ENCODE measurements around the gene STAC3.

The STAC3 gene

GRCh38 chr12:57280211-57281062 lies 29.4 kb upstream of the STAC3 start:
- WGBS = 48% methylated on average over 9 of the region's 9 CpGs
- H2BK12ac ChIP-seq (ENCODE audit: low read length in 2 of 2) = no peak overlapping the region
- H3K4me1 ChIP-seq (ENCODE audit: control insufficient read depth, insufficient read depth, low read depth, low read length) = peaks cover 5% of the 10 kb centered on the region

GRCh38 chr12:57278465-57279381 lies 27.7 kb upstream of the STAC3 start:
- DNase-seq = no peak
- H3K9me3 ChIP-seq (ENCODE audit: control insufficient read depth, low read length) = no peaks in the 10 kb centered on the region
- H3K4me1 ChIP-seq (ENCODE audit: control insufficient read depth, insufficient read depth, low read depth, low read length) = peaks cover 4% of the 10 kb centered on the region
- H2BK5ac ChIP-seq (ENCODE audit: low read depth, low read length, poor library complexity, severe bottlenecking) = no peak overlapping the region
- no peaks in the 10 kb centered on the region for H3K27me3 ChIP-seq (ENCODE audit: control insufficient read depth in 1 of 2, insufficient read depth in 1 of 2, low read length in 2 of 2)
- no peak overlapping the region for H2AFZ ChIP-seq (ENCODE audit: low read depth, low read length)
- H3K4me3 ChIP-seq (ENCODE audit: insufficient read depth in 1 of 2, low read depth in 1 of 2, low read length in 2 of 2) = no peak overlapping the region
- no peak overlapping the region for H2BK15ac ChIP-seq (ENCODE audit: low read depth, poor library complexity, severe bottlenecking)
- no peak overlapping the region for H2BK120ac ChIP-seq (ENCODE audit: low read depth, low read length)
- no peaks in the 10 kb centered on the region for H3K79me1 ChIP-seq (replicated peaks; ENCODE audit: low read length, poor library complexity, severe bottlenecking)
- H2AK5ac ChIP-seq (ENCODE audit: low read length, severe bottlenecking) = peak overlapping the region; percentile 56
- no peak overlapping the region for H4K8ac ChIP-seq (ENCODE audit: low read length)
- H3K4ac ChIP-seq (ENCODE audit: low read depth in 1 of 2, low read length in 2 of 2) = no peak overlapping the region
- no peak overlapping the region for H3K9ac ChIP-seq (ENCODE audit: low read length)
- H3K27ac ChIP-seq (ENCODE audit: low read length, poor library complexity, severe bottlenecking) = peak overlapping the region; percentile 9
- 94% methylated on average over 15 of the region's 15 CpGs for WGBS
- no peak overlapping the region for H3K23ac ChIP-seq (ENCODE audit: low read length in 2 of 2)
- H3K14ac ChIP-seq (ENCODE audit: low read length in 2 of 2) = no peak overlapping the region
- no peak overlapping the region for H3K18ac ChIP-seq (ENCODE audit: low read depth in 1 of 2, low read length in 2 of 2)
- peaks cover 9 to 49% of the 10 kb centered on the region in 2 experiments for H3K36me3 ChIP-seq (ENCODE audit: control insufficient read depth in 1 of 2, insufficient read depth in 2 of 2, low read depth in 1 of 2, low read length in 2 of 2)
- no peak overlapping the region for H4K91ac ChIP-seq (ENCODE audit: low read length)
- H3K4me2 ChIP-seq (ENCODE audit: low read length, poor library complexity, severe bottlenecking) = no peak overlapping the region
- no peak overlapping the region for H2BK12ac ChIP-seq (ENCODE audit: low read length in 2 of 2)

More at GRCh38 chr12:57280211-57281062, 29.4 kb upstream of the STAC3 start:
- no peak overlapping the region for H2BK15ac ChIP-seq (ENCODE audit: low read depth, poor library complexity, severe bottlenecking)
- H2AFZ ChIP-seq (ENCODE audit: low read depth, low read length) = peak overlapping the region; percentile 36
- H3K36me3 ChIP-seq (ENCODE audit: control insufficient read depth in 1 of 2, insufficient read depth in 2 of 2, low read depth in 1 of 2, low read length in 2 of 2) = peaks cover 12 to 59% of the 10 kb centered on the region in 2 experiments
- no peak overlapping the region for H4K91ac ChIP-seq (ENCODE audit: low read length)
- no peak overlapping the region for H3K23ac ChIP-seq (ENCODE audit: low read length in 2 of 2)
- no peak overlapping the region for H4K8ac ChIP-seq (ENCODE audit: low read length)
- H3K14ac ChIP-seq (ENCODE audit: low read length in 2 of 2) = no peak overlapping the region
- peak overlapping the region; percentile 74 for H3K9ac ChIP-seq (ENCODE audit: low read length)
- H3K79me1 ChIP-seq (replicated peaks; ENCODE audit: low read length, poor library complexity, severe bottlenecking) = no peaks in the 10 kb centered on the region
- no peak overlapping the region for H3K4ac ChIP-seq (ENCODE audit: low read depth in 1 of 2, low read length in 2 of 2)
- peak overlapping the region in 1 of 2 experiments; percentile 28 for H3K18ac ChIP-seq (ENCODE audit: low read depth in 1 of 2, low read length in 2 of 2)
- peak overlapping the region; percentile 62 for H3K4me2 ChIP-seq (ENCODE audit: low read length, poor library complexity, severe bottlenecking)
- H2AK5ac ChIP-seq (ENCODE audit: low read length, severe bottlenecking) = no peak overlapping the region
- H3K27me3 ChIP-seq (ENCODE audit: control insufficient read depth in 1 of 2, insufficient read depth in 1 of 2, low read length in 2 of 2) = no peaks in the 10 kb centered on the region
- DNase-seq = peak; percentile 92
- peak overlapping the region; percentile 68 for H2BK5ac ChIP-seq (ENCODE audit: low read depth, low read length, poor library complexity, severe bottlenecking)
- no peaks in the 10 kb centered on the region for H3K9me3 ChIP-seq (ENCODE audit: control insufficient read depth, low read length)
- H3K27ac ChIP-seq (ENCODE audit: low read length, poor library complexity, severe bottlenecking) = peak overlapping the region; percentile 91
- no peak overlapping the region for H2BK120ac ChIP-seq (ENCODE audit: low read depth, low read length)
- no peak overlapping the region for H3K4me3 ChIP-seq (ENCODE audit: insufficient read depth in 1 of 2, low read depth in 1 of 2, low read length in 2 of 2)

- Histone ChIP-seq H2BK5ac (ENCODE audit: low read depth, low read length, poor library complexity, severe bottlenecking) (no peak overlapping the region), H4K91ac (ENCODE audit: low read length) (no peak overlapping the region), H2BK15ac (ENCODE audit: low read depth, poor library complexity, severe bottlenecking) (no peak overlapping the region), H3K4me1 (ENCODE audit: control insufficient read depth, insufficient read depth, low read depth, low read length) (peaks cover 3% of the 10 kb centered on the region), H3K27me3 (ENCODE audit: control insufficient read depth in 1 of 2, insufficient read depth in 1 of 2, low read length in 2 of 2) (no peaks in the 10 kb centered on the region), H3K27ac (ENCODE audit: low read length, poor library complexity, severe bottlenecking) (no peak overlapping the region), H2BK120ac (ENCODE audit: low read depth, low read length) (no peak overlapping the region), H3K14ac (ENCODE audit: low read length in 2 of 2) (no peak overlapping the region), H3K23ac (ENCODE audit: low read length in 2 of 2) (no peak overlapping the region), H3K4ac (ENCODE audit: low read depth in 1 of 2, low read length in 2 of 2) (no peak overlapping the region), H3K9me3 (ENCODE audit: control insufficient read depth, low read length) (no peaks in the 10 kb centered on the region), H2BK12ac (ENCODE audit: low read length in 2 of 2) (no peak overlapping the region), H3K4me2 (ENCODE audit: low read length, poor library complexity, severe bottlenecking) (no peak overlapping the region), H3K18ac (ENCODE audit: low read depth in 1 of 2, low read length in 2 of 2) (no peak overlapping the region), H2AK5ac (ENCODE audit: low read length, severe bottlenecking) (no peak overlapping the region), H3K9ac (ENCODE audit: low read length) (peak overlapping the region; percentile 19), H4K8ac (ENCODE audit: low read length) (no peak overlapping the region), H2AFZ (ENCODE audit: low read depth, low read length) (no peak overlapping the region), H3K79me1 (replicated peaks; ENCODE audit: low read length, poor library complexity, severe bottlenecking) (no peaks in the 10 kb centered on the region), H3K4me3 (ENCODE audit: insufficient read depth in 1 of 2, low read depth in 1 of 2, low read length in 2 of 2) (no peak overlapping the region), H3K36me3 (ENCODE audit: control insufficient read depth in 1 of 2, insufficient read depth in 2 of 2, low read depth in 1 of 2, low read length in 2 of 2) (peaks cover 5 to 39% of the 10 kb centered on the region in 2 experiments)
- peak; percentile 45 for DNase-seq
- WGBS = 87% methylated on average over 3 of the region's 4 CpGs
These were observed 26.1 kb upstream of the STAC3 start for GRCh38 chr12:57276935-57277563.

Measured in mesenchymal stem cell (in vitro differentiated cells and primary cell).